Vagina (tissue), 2 donors: ENCODE measurements around the gene CTSH. TPM values are rescaled to one million over a fixed set of nuclear protein-coding genes. Genes with fewer than 3 reads are reported as not detected.

Source experiments
- DNase-seq, 2 donors: peaks; one replicate each; pipeline ENCODE4 v3.0.0-alpha.2; 2017; ENCODE audit errors: extremely low spot score in 2 of 2
- H3K27ac ChIP-seq: fragments of 200-600 bp; sonication (generic); one replicate; pipeline ENCODE4 v1.5.1; 2019
- H3K27me3 ChIP-seq: fragments of 200-600 bp; sonication (generic); one replicate; pipeline ENCODE4 v1.5.1; 2019
- H3K36me3 ChIP-seq, 2 donors: fragments of 200-600 bp; sonication (generic); one replicate each; pipeline ENCODE4 v1.5.1; 2017 to 2019
- H3K4me1 ChIP-seq: fragments of 200-600 bp; sonication (generic); one replicate; pipeline ENCODE4 v1.5.1; 2019
- H3K4me3 ChIP-seq, 2 donors: fragments of 200-600 bp; sonication (generic); 1 replicate in 1 of 2; 2 replicates in 1 of 2; pipeline ENCODE4 v1.5.1; 2016 to 2019
- H3K9me3 ChIP-seq: fragments of 200-600 bp; sonication (generic); one replicate; pipeline ENCODE4 v1.5.1; 2019
- POLR2A ChIP-seq, 2 donors: fragments of 450-650 bp; IDR thresholded peaks; one replicate each; pipeline ENCODE4 v1.6.1; 2017; ENCODE audit warnings: antibody characterized with exemption in 2 of 2, mild to moderate bottlenecking in 2 of 2, moderate library complexity in 2 of 2
- POLR2AphosphoS5 ChIP-seq, 2 donors: sonication (generic); formaldehyde crosslinking; IDR thresholded peaks; one replicate each; pipeline ENCODE4 v1.9.0; 2017; ENCODE audit warnings: antibody characterized with exemption in 2 of 2, mild to moderate bottlenecking in 2 of 2, low read depth in 1 of 2; ENCODE audit not compliant: insufficient read depth in 1 of 2
- intact Hi-C: fragments of 100-400 bp; cut with DNase I; formaldehyde crosslinking; loops from one replicate; pipeline ENCODE4 v1.15.1; 2023
- total RNA-seq: library from RNA; depleted of rRNA; stranded (reverse); fragments of >200 nt; gene quantifications from one replicate; pipeline ENCODE4 v1.2.3, GENCODE V29; 2016
- TF ChIP-seq, protein P1 (sequence below), 3 experiments: fragments of 450-650 bp in 2 of 3; fragments of 200-600 bp in 1 of 3; sonication (generic) in 1 of 3; IDR thresholded peaks; one replicate each; pipeline ENCODE4 v1.5.1; 2017 to 2019; ENCODE audit warnings: antibody characterized with exemption in 3 of 3, mild to moderate bottlenecking in 2 of 3, moderate library complexity in 2 of 3

Gene CTSH
- total RNA-seq, 1 donor from 2014 or later: 110 TPM

DNA sequence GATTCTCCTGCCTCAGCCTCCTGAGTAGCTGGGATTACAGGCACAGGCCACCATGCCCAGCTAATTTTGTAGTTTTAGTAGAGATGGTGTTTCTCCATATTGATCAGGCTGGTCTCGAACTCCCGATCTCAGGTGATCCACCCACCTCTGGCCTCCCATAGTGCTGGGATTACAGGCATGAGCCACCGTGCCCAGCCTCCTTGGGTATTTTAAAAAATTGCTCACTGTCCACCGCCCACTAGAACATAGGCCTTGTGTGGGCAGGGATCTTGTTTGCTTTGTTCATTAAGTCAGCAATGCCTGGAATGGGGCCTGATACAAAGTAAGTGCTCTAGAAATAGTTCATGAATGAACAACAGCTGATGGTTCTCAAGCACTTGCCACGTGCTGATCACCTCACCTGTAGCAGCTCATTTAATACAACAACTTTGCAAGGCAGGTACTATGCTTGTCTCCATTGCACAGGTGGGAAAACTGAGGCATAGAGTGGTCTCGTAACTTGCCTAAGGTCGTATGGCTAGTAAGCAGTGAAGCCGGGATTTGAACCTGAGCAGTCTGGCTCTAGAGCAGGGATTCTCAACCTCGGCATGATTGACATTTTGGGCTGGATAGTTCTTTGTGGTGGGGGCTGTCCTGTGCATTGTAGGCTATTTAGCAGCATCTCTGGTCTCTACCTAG lies 12.7 kb upstream of the CTSH start:
- DNase-seq: no peak
- intact Hi-C loops: no loop called here

DNA sequence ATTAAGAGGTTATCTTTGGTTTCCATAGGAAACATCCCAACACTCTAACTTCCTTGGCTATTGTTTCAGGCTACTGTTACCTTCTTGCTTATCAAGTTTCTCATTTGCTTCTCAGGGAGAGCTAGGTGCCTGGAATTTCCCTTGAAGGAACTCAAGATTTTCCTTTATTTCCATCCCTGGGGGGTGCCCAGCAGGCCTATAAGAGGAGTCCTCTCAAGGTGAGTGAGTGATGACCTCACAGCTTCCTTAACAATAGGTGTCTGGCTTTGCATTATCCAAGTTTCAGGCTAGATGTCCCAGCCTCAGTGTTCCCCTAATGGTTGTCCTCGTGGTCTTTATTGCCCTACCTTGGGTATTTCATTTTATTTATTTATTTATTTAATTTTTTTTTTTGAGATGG lies 12.1 kb upstream of the CTSH start:
- H3K27ac ChIP-seq: no peak overlapping the region
- DNase-seq: no peak
- no peaks in the 10 kb centered on the region for H3K36me3 ChIP-seq
- TF ChIP-seq, protein P1, sequence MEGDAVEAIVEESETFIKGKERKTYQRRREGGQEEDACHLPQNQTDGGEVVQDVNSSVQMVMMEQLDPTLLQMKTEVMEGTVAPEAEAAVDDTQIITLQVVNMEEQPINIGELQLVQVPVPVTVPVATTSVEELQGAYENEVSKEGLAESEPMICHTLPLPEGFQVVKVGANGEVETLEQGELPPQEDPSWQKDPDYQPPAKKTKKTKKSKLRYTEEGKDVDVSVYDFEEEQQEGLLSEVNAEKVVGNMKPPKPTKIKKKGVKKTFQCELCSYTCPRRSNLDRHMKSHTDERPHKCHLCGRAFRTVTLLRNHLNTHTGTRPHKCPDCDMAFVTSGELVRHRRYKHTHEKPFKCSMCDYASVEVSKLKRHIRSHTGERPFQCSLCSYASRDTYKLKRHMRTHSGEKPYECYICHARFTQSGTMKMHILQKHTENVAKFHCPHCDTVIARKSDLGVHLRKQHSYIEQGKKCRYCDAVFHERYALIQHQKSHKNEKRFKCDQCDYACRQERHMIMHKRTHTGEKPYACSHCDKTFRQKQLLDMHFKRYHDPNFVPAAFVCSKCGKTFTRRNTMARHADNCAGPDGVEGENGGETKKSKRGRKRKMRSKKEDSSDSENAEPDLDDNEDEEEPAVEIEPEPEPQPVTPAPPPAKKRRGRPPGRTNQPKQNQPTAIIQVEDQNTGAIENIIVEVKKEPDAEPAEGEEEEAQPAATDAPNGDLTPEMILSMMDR (IDR thresholded peaks at IDR 0.05): no peak
- TF ChIP-seq POLR2A (IDR thresholded peaks at IDR 0.05): no peak
- TF ChIP-seq POLR2AphosphoS5 (IDR thresholded peaks at IDR 0.05; ENCODE audit: insufficient read depth in 1 of 2, low read depth in 1 of 2): no peak
- H3K4me3 ChIP-seq: no peak overlapping the region
- no peaks in the 10 kb centered on the region for H3K27me3 ChIP-seq
- peaks cover 4% of the 10 kb centered on the region for H3K4me1 ChIP-seq
- H3K9me3 ChIP-seq: no peaks in the 10 kb centered on the region
- intact Hi-C loops: no loop called here

More for the DNA sequence above, 12.7 kb upstream of the CTSH start:
- no peaks in the 10 kb centered on the region for H3K36me3 ChIP-seq
- no peaks in the 10 kb centered on the region for H3K9me3 ChIP-seq
- H3K27ac ChIP-seq: no peak overlapping the region
- TF ChIP-seq POLR2A (IDR thresholded peaks at IDR 0.05): no peak
- TF ChIP-seq, protein P1 (IDR thresholded peaks at IDR 0.05): no peak
- no peak for TF ChIP-seq POLR2AphosphoS5 (IDR thresholded peaks at IDR 0.05; ENCODE audit: insufficient read depth in 1 of 2, low read depth in 1 of 2)
- no peaks in the 10 kb centered on the region for H3K4me1 ChIP-seq
- H3K27me3 ChIP-seq: no peaks in the 10 kb centered on the region
- H3K4me3 ChIP-seq: no peak overlapping the region

DNA sequence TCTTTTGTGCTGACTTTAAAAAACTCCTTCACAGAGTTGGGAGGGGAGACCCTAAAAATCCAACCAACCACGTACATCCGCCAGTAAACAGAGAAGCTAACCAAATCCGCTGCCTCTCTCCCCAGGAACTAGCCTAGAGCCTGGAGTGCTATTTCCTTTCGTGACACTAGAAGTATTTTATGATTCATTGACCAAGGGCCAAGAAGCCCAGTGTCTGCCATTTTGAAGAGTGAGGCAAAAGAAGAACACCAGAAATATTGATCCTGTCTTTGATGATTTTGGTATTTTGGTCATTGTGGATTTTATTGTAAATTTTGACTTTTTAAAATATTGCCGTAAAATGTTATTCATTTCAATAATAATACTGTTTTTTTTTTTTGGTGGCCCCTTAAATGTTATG lies 10.5 kb upstream of the CTSH start:
- Histone ChIP-seq H3K27ac (no peak overlapping the region), H3K9me3 (no peaks in the 10 kb centered on the region), H3K4me3 (no peak overlapping the region), H3K36me3 (no peaks in the 10 kb centered on the region), H3K4me1 (peaks cover 8% of the 10 kb centered on the region), H3K27me3 (no peaks in the 10 kb centered on the region)
- intact Hi-C loops: no loop called here
- TF ChIP-seq POLR2AphosphoS5 (IDR thresholded peaks at IDR 0.05; ENCODE audit: insufficient read depth in 1 of 2, low read depth in 1 of 2) (no peak), POLR2A (IDR thresholded peaks at IDR 0.05) (no peak)
- TF ChIP-seq, protein P1 (IDR thresholded peaks at IDR 0.05): no peak
- no peak for DNase-seq

DNA sequence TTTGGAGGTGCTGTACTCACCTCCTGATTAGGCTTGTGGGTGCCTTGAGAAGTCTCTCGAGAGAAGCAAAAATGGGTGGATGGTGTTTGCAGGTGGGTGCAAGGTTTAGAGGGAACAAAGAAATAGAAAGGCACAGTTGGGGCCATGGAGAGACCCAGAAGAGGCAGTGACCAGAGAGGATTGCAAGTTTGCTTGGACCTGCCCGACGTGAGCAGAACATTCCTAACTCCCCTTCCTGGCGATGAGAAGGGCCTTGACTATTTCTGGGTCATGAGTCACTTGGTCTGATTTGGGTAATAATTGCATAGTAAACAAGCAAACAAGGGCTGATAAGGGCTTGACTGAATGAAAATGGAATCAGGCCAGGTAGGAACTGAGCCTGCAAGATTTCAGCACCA lies 7.0 kb upstream of the CTSH start:
- DNase-seq: no peak
- H3K4me1 ChIP-seq: peaks cover 8% of the 10 kb centered on the region
- no peaks in the 10 kb centered on the region for H3K27me3 ChIP-seq
- H3K9me3 ChIP-seq: no peaks in the 10 kb centered on the region
- intact Hi-C loops: no loop called here
- TF ChIP-seq POLR2AphosphoS5 (IDR thresholded peaks at IDR 0.05; ENCODE audit: insufficient read depth in 1 of 2, low read depth in 1 of 2): no peak
- TF ChIP-seq, protein P1 (IDR thresholded peaks at IDR 0.05): no peak
- TF ChIP-seq POLR2A (IDR thresholded peaks at IDR 0.05): no peak
- H3K4me3 ChIP-seq: no peak overlapping the region
- H3K27ac ChIP-seq: no peak overlapping the region
- no peaks in the 10 kb centered on the region for H3K36me3 ChIP-seq
